Psoas muscle (tissue), 8 donors: ENCODE measurements around the gene ATXN2L. TPM values are rescaled to one million over a fixed set of nuclear protein-coding genes. Genes with fewer than 3 reads are reported as not detected.

Source experiments
- ATAC-seq, 4 donors: fragments of 200-7000 bp; cut with Tn5 transposase; one replicate each; pipeline ENCODE4 v1.9.1; 2020; ENCODE audit warnings: moderate library complexity in 3 of 4, mild to moderate bottlenecking in 2 of 4
- DNase-seq, 2 donors: peaks; one replicate each; pipeline ENCODE4 v3.0.0-alpha.2; 2020
- H3K27ac ChIP-seq: fragments of 200-600 bp; one replicate; pipeline ENCODE4 v1.8.0; 2022
- H3K27me3 ChIP-seq, 3 donors: fragments of 200-600 bp in 1 of 3; one replicate each; pipeline versions ENCODE4 v1.6.1 to v1.8.0; 2013 to 2022; ENCODE audit warnings: low read length in 2 of 3, mild to moderate bottlenecking in 2 of 3, moderate library complexity in 1 of 3; ENCODE audit not compliant: insufficient read depth in 3 of 3
- H3K36me3 ChIP-seq, 2 donors: fragments of 200-600 bp in 1 of 2; one replicate each; pipeline versions ENCODE4 v1.6.1 to v1.8.0; 2013 to 2022; ENCODE audit warnings: low read depth in 1 of 2, mild to moderate bottlenecking in 1 of 2, moderate library complexity in 1 of 2; ENCODE audit not compliant: insufficient read depth in 1 of 2
- H3K4me1 ChIP-seq: fragments of 200-600 bp; one replicate; pipeline ENCODE4 v1.8.0; 2022
- H3K4me3 ChIP-seq: fragments of 200-600 bp; one replicate; pipeline ENCODE4 v1.8.0; 2022; ENCODE audit warnings: mild to moderate bottlenecking
- H3K9me3 ChIP-seq: fragments of 200-600 bp; one replicate; pipeline ENCODE4 v1.8.0; 2022
- WGBS, 3 donors: extraction: QIAGEN DNeasy Blood & Tissue Kit; methylation state at CpG; one replicate each; pipeline versions ENCODE4 v1.1.6 to v1.1.7; 2013; 5-methylcytosine and 5-hydroxymethylcytosine counted together
- intact Hi-C, 2 donors: fragments of 100-400 bp; cut with DNase I; formaldehyde crosslinking; loops; one replicate each; pipeline versions ENCODE4 v1.11.0 to v1.14.2; 2022
- polyA plus RNA-seq, 3 donors: library from polyadenylated mRNA; stranded (reverse); fragments of 200-250 nt; gene quantifications; one replicate each; pipeline ENCODE4 v1.2.3, GENCODE V29; 2013
- total RNA-seq, 4 donors: library from RNA; stranded (reverse); fragmentation: NEBNext Ultra II Directional in 2 of 4; extraction: Animal tissue kit (Norgen Biotek cat#: 25700) in 2 of 4; gene quantifications; one replicate each; pipeline versions ENCODE4 v1.2.1 to v1.2.4, GENCODE V29; 2021 to 2023
- TF ChIP-seq, protein P1 (sequence below): fragments of 200-600 bp; IDR thresholded peaks from one replicate; pipeline ENCODE4 v1.8.0; 2022; ENCODE audit warnings: antibody characterized with exemption
- donor health status: healthy with polysubstance abuse.
- donor health status: DM: no; HTN: no; CAD: no; lungs with moderate emphysema.
- donor health status: Bipolar disorder and iron deficiency.
- donor health status: healthy.
- donor health status: DM: yes; HTN: yes; CAD: no.
- donor health status: DM: no; HTN: no; CAD: no.
- donor health status: DM: no; HTN: no; CAD: no.
- donor health status: DM: yes; HTN: yes; CAD: no.

The ATXN2L gene
- total and polyA plus RNA-seq, 7 donors = 28.8 to 66.2 (median 50.0) TPM

DNA sequence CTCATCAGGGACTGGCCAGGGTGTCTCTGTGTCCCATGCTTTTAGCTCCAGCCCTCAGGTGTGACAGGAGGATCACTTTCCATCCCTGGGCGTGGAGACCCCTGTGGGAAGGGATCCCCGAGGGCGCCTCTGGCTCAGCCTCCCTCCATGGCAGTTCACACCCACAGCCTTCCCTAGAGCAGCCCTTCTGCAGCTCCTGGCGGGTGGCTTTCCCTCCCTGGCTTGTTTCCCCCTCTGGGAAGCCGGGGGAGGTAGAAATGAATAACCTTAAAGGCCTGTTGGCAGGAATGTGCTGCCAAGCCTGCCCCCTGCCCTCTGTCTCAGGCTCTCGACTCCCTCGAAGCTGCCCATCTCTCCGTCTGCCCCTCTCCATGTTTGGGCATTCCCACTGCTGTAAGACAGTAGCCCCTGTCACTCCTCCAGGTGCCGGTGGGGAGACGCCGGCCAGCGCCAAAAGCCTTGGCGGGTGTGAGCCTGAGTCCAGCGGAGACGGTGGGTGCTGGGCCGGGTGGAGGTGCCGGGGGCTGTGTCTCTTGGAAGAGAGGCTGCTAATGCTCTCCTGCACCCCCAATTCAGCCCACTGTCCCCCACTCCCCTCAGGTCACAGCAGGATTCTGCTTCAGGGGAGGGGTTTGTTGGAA, 53.3 kb downstream of the ATXN2L start:
- Histone ChIP-seq H3K36me3 (peaks cover 0 to 36% of the 10 kb centered on the region in 2 donors), H3K27me3 (no peaks in the 10 kb centered on the region), H3K9me3 (no peaks in the 10 kb centered on the region), H3K4me3 (peak overlapping the region; percentile 41), H3K4me1 (peaks cover 33% of the 10 kb centered on the region), H3K27ac (peak overlapping the region; percentile 88)
- intact Hi-C loops = no loop called here
- ATAC-seq (no peak), DNase-seq (no peak)
- 23 to 32% (median 27%) methylated on average over 17 of the region's 17 CpGs for WGBS, 3 donors
- TF ChIP-seq, protein P1, sequence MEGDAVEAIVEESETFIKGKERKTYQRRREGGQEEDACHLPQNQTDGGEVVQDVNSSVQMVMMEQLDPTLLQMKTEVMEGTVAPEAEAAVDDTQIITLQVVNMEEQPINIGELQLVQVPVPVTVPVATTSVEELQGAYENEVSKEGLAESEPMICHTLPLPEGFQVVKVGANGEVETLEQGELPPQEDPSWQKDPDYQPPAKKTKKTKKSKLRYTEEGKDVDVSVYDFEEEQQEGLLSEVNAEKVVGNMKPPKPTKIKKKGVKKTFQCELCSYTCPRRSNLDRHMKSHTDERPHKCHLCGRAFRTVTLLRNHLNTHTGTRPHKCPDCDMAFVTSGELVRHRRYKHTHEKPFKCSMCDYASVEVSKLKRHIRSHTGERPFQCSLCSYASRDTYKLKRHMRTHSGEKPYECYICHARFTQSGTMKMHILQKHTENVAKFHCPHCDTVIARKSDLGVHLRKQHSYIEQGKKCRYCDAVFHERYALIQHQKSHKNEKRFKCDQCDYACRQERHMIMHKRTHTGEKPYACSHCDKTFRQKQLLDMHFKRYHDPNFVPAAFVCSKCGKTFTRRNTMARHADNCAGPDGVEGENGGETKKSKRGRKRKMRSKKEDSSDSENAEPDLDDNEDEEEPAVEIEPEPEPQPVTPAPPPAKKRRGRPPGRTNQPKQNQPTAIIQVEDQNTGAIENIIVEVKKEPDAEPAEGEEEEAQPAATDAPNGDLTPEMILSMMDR = no peak

DNA sequence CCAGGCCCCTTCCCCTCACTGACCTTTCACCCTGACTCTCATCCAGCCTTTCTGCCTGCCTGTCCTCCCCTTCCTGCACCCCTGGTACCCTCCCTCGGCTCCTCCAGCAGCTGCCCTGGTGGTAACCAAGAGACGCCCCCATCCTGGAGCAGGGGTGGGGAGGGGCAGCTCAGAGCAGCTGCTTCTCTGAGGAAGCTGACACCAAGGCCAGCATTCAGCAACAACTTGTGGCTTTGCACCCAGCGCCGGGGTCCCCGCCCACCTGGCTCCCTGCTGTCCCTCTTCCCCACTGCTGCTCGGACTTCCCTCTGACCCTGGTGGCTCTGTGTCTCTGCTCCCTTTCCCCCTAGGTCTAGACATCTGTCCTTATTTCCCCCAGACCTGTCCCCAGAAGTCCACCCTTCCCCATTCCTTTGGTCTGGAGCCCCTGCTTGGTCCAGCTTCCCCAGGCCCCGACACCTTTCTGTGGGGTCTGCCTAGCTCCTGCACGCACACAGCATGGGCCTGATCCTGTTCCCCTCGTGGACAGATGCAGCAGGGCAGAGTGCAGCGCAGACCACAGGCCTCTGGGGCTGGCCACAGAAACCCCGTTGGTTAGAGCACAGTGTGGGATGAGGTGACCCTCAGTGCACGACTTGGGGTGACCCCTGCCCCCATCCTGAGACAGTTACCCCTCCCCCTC, 54.3 kb downstream of the ATXN2L start:
- intact Hi-C loops = no loop called here
- DNase-seq = no peak
- Histone ChIP-seq H3K4me3 (peak overlapping the region; percentile 22), H3K27me3 (no peaks in the 10 kb centered on the region), H3K27ac (peak overlapping the region; percentile 88), H3K9me3 (no peaks in the 10 kb centered on the region), H3K36me3 (peaks cover 0 to 27% of the 10 kb centered on the region in 2 donors), H3K4me1 (peaks cover 33% of the 10 kb centered on the region)
- peak in 2 of 4 donors; percentile 11 to 12 for ATAC-seq
- TF ChIP-seq, protein P1 = no peak
- 27 to 36% (median 28%) methylated on average over 12 of the region's 12 CpGs for WGBS, 3 donors

DNA sequence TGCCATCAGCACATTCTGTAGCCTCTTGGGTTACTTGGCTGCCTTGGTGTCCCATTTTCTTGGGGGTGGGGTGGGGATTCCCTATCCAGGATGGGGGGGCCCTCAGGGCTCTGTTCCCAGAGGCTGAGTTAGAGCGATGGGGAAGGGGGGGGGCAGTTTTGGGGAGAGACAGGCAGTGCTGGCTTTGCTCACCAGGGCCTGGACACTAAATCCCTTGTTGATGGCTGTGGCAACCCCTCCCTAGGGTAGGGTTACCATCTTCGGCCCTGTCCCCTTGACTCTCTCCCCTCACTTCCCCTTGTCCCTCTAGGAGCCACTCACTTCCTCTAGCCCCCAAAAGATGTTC, 54.8 kb downstream of the ATXN2L start:
- TF ChIP-seq, protein P1 = no peak
- peak in 1 of 2 donors; percentile 79 for DNase-seq
- no peaks in the 10 kb centered on the region for H3K27me3 ChIP-seq
- 7 to 28% (median 14%) methylated on average over 1 to 2 of the region's 2 CpGs for WGBS, 3 donors
- H3K36me3 ChIP-seq = peaks cover 0 to 21% of the 10 kb centered on the region in 2 donors
- H3K9me3 ChIP-seq = no peaks in the 10 kb centered on the region
- peak overlapping the region; percentile 88 for H3K27ac ChIP-seq
- intact Hi-C loops = no loop called here
- peak in 2 of 4 donors; percentile 22 to 37 for ATAC-seq
- H3K4me3 ChIP-seq = peak overlapping the region; percentile 83
- peaks cover 35% of the 10 kb centered on the region for H3K4me1 ChIP-seq

DNA sequence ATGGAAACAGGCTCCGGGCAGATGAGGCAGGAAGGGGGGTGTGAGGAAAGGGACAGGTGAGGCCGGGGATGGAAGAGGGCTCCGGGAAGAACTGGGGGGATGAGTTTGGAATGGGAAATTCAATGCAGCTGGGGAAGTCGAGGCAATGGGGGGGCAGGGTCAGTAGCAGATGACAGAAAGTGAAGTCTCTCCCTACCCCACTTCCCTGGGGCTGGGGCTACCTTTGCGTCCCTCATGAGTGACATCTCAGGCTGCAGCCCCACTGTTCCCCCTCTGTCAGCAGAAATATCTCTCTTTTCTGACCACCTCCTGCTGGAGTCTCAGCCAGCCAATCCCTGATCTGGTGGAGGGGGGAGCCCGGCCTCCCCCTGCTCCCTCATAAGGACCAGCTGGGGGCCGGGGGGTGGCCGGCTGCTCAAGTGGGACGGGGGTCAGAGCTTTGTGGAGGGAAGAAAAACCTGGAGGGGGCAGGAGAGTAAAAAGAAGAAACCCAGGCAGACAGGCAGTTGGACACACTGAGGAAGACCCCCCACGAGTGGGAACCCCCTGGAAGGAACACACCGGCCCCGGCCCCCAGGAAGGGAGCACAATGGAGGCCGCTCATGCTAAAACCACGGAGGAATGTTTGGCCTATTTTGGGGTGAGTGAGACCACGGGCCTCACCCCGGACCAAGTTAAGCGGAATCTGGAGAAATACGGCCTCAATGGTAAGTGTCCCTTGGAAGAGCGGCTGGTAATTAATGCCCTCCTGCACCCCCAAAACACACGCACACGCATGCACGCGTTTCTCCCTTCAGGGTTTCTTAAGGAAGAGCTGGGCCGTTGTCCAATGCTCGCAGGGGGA, 55.5 kb downstream of the ATXN2L start, which contains the start of gene ATP2A1:
ATP2A1 (plus strand) TSS at position 406 of the 844 bp plus-strand sequence; CDS start at position 590, 184 bp downstream.
- DNase-seq (peak in 1 of 2 donors; percentile 69), ATAC-seq (peak in 1 of 4 donors; percentile 9)
- peaks cover 42% of the 10 kb centered on the region for H3K4me1 ChIP-seq
- peak within 1 kb of the TSS; percentile 88 for H3K27ac ChIP-seq
- H3K9me3 ChIP-seq = no peaks in the 10 kb centered on the region
- H3K4me3 ChIP-seq = peak within 1 kb of the TSS; percentile 83
- WGBS, 3 donors = 28 to 47% (median 38%) methylated on average over 24 to 25 of the region's 25 CpGs
- H3K36me3 ChIP-seq = peaks cover 0 to 15% of the 10 kb centered on the region in 2 donors
- H3K27me3 ChIP-seq = no peaks in the 10 kb centered on the region
- TF ChIP-seq, protein P1 = no peak
- intact Hi-C loops = no loop called here
